ENCODE measurements around the gene CEP72. TPM values are rescaled to one million over a fixed set of nuclear protein-coding genes. Genes with fewer than 3 reads are reported as not detected.
"Not testable (repeated sequence)": the region's sequence is repeated elsewhere in the genome, so short reads cannot be mapped to it uniquely, and the experiment has no call there.

The CEP72 gene
- polyA plus RNA-seq, 1 experiment = 1.7 TPM

GRCh38 chr5:695475-695874 is 83.3 kb downstream of the CEP72 start:
- DNase-seq (ENCODE audit: low read depth); CTCF ChIA-PET; H3K4me3 ChIP-seq (ENCODE audit: low read depth, low read length); H3K27me3 ChIP-seq (ENCODE audit: control insufficient read depth, insufficient read depth, low read length); H3K36me3 ChIP-seq (ENCODE audit: control insufficient read depth, insufficient read depth, low read length); POLR2A ChIA-PET: not testable (repeated sequence)

- H3K4me3 ChIP-seq (ENCODE audit: low read depth, low read length); H3K36me3 ChIP-seq (ENCODE audit: control insufficient read depth, insufficient read depth, low read length); POLR2A ChIA-PET; CTCF ChIA-PET; H3K27me3 ChIP-seq (ENCODE audit: control insufficient read depth, insufficient read depth, low read length); DNase-seq (ENCODE audit: low read depth): not testable (repeated sequence)
These were observed 84.1 kb downstream of the CEP72 start for GRCh38 chr5:696191-696590.

GRCh38 chr5:696753-697702 is 84.9 kb downstream of the CEP72 start:
- CTCF ChIA-PET; H3K36me3 ChIP-seq (ENCODE audit: control insufficient read depth, insufficient read depth, low read length); H3K27me3 ChIP-seq (ENCODE audit: control insufficient read depth, insufficient read depth, low read length); POLR2A ChIA-PET; DNase-seq (ENCODE audit: low read depth); H3K4me3 ChIP-seq (ENCODE audit: low read depth, low read length): not testable (repeated sequence)

Other genes with a start within 250 kb of the CEP72 start
- 24.9 and 32.1 TPM in 2 replicates for gene EXOC3, start 169.2 kb upstream of the CEP72 start, polyA plus RNA-seq (2011; rRNA removed)
- gene SLC9A3, start 87.9 kb upstream of the CEP72 start, polyA plus RNA-seq (2011; rRNA removed) = 0.98 and 1.2 TPM in 2 replicates
- 0.07 and 0.09 TPM in 2 replicates for gene TPPP, start 81.0 kb downstream of the CEP72 start, polyA plus RNA-seq (2011; rRNA removed)
- 0.05 TPM in 1 of 2 replicates, not detected in the other for gene ZDHHC11B, start 172.4 kb downstream of the CEP72 start, polyA plus RNA-seq (2011; rRNA removed)
- 0.10 and 0.15 TPM in 2 replicates for gene ZDHHC11, start 238.6 kb downstream of the CEP72 start, polyA plus RNA-seq (2011; rRNA removed)